HG02970 (cell line): Measurements from ENCODE around the gene CPS1.

ENCODE experiments used
- ATAC-seq: cut with Tn5 transposase; IDR thresholded peaks from one replicate; pipeline ENCODE4 v1.9.1; 2021; ENCODE audit warnings: mild to moderate bottlenecking, moderate library complexity, moderate number of reproducible peaks; ENCODE audit not compliant: unreplicated experiment, low FRiP score

CPS1 gene

GRCh38 chr2:210556329-210556980 is at the start of gene CPS1:
Gene CPS1 (plus strand): TSS chr2:210556599. CDS start chr2:210556734, 135 bp downstream.
- no peak for ATAC-seq

GRCh38 chr2:210515911-210516310 is 40.5 kb upstream of the CPS1 start:
- ATAC-seq: no peak

DNA sequence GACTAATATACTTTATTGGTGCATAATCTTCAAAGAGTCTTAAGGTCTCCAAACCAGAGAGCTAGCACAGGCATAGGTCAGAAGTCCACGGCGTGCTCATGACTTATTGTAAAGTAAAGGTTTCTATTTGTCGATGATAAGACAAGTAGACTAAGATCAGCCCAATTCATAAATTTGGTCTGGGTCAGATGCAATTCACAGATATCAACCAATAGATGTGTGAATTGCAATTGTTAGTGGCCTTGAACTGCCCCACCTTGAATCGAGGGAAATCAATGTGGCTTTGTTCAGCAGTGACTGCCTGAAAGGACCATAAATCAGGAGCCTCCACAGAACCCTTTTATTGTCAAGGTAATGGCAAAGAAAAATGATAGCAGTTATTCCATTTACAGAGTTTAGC is 39.1 kb upstream of the CPS1 start:
- no peak for ATAC-seq

DNA sequence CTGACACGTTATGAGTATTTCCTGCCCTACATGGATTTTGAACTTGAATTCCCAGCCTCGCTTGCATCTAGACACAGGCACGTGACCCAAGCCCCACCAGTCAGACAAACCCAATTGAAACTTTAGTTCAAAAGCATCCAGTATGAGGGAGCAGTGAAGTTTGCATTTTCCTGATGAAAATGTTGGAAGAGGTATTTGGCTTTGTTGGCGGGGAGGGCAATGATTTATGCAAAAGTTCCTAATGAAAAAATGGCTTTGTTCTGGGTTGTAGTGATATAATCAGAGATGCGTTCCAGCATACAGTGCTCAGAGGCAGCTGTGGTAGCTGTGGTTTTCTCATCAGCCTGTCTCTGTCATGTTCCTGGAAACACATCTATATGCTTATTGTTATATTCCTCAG is 36.8 kb upstream of the CPS1 start:
- ATAC-seq: no peak

DNA sequence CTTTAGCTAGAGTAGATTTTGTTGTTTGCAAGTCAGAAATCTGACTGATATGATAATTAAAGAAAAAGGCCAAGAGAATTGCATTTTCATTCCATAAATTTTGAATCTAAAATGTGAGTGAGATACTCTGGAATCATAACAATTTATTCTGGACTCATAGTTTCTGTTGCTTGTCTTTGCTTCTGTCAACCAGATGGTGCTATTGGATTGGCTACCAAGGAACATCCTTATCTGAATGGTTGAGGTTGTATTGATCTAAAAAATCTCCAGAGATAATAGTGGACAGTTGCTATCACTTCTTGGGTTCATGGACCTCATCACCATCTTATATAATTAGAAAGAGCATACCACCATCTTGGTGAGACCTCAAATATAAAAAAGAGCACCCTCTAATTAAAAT is 34.0 kb upstream of the CPS1 start:
- no peak for ATAC-seq

- ATAC-seq: no peak
Observed at GRCh38 chr2:210523650-210524289, 32.6 kb upstream of the CPS1 start.

DNA sequence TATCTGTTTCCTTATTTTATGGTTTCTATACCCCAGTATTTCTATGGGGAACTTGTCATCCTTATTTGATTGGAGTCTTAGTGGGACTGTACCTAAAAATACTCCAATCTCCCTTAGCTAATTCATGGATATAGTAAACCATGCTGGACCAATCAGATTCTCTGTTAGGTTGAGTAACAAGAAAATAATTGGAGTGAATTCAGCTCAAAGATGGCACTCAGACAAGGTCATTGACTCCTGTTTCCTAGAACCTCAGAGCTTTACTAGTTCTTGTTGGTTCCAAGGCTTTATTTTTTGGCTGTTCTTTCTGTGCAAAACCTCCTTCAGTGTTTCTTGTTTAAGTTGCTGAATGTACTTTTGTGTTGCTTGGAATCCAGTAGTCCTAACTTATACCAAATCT is 31.9 kb upstream of the CPS1 start:
- no peak for ATAC-seq

DNA sequence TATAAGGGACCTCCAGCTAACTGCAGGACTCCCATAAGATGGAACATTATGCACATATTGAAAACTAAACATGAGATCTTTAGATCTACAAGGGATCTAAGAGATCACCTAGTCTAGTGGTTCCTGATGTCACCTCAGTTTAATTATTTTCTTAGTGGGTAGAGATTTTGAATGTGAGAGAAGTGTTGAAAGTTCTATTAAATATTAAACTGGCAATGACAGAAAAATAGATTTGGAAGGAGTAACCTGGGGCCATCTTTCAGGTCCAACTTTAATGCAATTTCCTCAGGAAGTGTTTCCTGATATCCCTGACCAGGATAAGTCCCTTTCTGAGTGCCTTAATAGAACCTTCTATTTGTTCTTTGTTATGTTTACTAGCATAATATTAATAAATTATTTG is 29.1 kb upstream of the CPS1 start:
- no peak for ATAC-seq

GRCh38 chr2:210528716-210529115 is 27.7 kb upstream of the CPS1 start:
- ATAC-seq: no peak

GRCh38 chr2:210531050-210531449 is 25.3 kb upstream of the CPS1 start:
- ATAC-seq: no peak

GRCh38 chr2:210531482-210531881 is 24.9 kb upstream of the CPS1 start:
- no peak for ATAC-seq

GRCh38 chr2:210533389-210533788 is 23.0 kb upstream of the CPS1 start:
- ATAC-seq: no peak

DNA sequence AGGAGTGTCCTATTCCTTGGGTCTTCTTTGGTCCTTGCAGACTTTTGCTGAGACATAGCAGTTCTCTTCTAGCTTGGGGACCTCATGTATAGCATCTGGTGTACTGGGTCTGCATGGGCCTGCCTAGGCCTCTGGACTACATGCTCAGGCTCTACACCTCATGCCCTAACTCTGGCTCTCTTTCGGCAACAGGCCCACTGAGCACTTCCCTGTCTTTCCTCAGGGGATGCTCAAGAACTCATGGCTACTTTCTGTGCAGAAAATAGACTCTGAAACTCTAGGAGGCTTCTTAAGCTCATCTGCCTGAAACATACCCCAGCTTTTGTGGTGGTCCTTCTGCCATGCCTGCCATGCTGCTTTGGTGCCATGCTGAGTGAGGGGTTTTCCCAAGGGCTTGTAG is 21.5 kb upstream of the CPS1 start:
- ATAC-seq: no peak

GRCh38 chr2:210536973-210537650 is 19.3 kb upstream of the CPS1 start:
- ATAC-seq: no peak

- no peak for ATAC-seq
Observed at GRCh38 chr2:210539035-210539434, 17.4 kb upstream of the CPS1 start.

DNA sequence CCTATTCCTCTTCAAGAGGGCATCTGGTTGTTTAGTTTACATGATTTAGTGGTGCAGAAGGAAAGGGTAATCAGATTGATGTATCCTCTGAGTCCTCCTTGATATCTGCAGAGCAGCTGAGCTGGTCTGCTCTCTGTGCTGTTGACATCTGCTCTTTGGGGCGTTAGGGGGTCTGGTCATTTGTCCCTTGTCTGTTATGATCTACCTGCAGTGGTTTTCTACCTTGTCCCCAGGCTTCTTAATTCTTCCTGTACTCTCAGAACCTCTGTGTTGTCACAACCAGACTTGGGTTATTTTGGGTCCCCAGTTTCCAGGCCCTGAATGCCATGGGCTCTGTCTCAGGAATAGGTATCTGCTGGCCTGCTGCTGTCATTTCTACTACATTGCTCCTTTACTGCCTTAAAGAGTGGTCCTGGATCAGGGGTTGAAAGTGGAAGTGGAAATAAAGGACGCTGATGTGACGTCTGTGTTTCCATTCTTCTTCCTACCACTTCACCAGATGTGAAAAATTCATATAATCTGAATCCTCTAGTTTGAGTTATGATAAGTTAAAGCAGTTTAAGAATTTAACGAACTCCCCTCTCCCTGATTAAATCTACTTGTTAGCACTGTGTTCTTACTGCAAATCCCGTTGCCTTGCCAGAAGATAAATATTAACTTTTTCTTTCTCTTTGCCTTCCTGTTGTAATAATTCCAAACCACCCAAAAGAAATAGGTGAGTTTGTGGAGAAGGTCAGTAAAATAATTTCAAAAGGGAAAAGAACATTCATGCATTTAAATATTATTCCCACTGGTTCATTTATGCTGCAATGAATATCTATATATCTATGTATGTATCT is 16.6 kb upstream of the CPS1 start:
- ATAC-seq: no peak

- ATAC-seq: no peak
Observed at GRCh38 chr2:210540471-210540870, 15.9 kb upstream of the CPS1 start.

- no peak for ATAC-seq
Observed at GRCh38 chr2:210540900-210541289, 15.5 kb upstream of the CPS1 start.

GRCh38 chr2:210541290-210541902 is 15.0 kb upstream of the CPS1 start:
- ATAC-seq: no peak

GRCh38 chr2:210544007-210544590 is 12.3 kb upstream of the CPS1 start:
- no peak for ATAC-seq
